Endothelial cell (in vitro differentiated cells): Measurements from ENCODE around the gene TMIGD2. TPM values are rescaled to one million over a fixed set of nuclear protein-coding genes. Genes with fewer than 3 reads are reported as not detected.
"Not testable (repeated sequence)": the region's sequence is repeated elsewhere in the genome, so short reads cannot be mapped to it uniquely, and the experiment has no call there.

ENCODE experiments used
- DNase-seq: peaks from one replicate; pipeline ENCODE4 v3.0.0; 2021; ENCODE audit warnings: low spot score
- H3K27ac Mint-ChIP-seq: one replicate; pipeline ENCODE4 v1.8.0; 2021; ENCODE audit warnings: mixed read lengths, inconsistent platforms; ENCODE audit not compliant: unreplicated experiment
- H3K27me3 Mint-ChIP-seq: one replicate; pipeline ENCODE4 v1.8.0; 2021; ENCODE audit warnings: mild to moderate bottlenecking, moderate library complexity, mixed read lengths, inconsistent platforms; ENCODE audit not compliant: unreplicated experiment
- H3K36me3 Mint-ChIP-seq: one replicate; pipeline ENCODE4 v1.8.0; 2021; ENCODE audit warnings: mild to moderate bottlenecking, low read depth, mixed read lengths, inconsistent platforms; ENCODE audit not compliant: unreplicated experiment
- H3K4me1 Mint-ChIP-seq: one replicate; pipeline ENCODE4 v1.8.0; 2021; ENCODE audit warnings: mild to moderate bottlenecking, mixed read lengths, inconsistent platforms; ENCODE audit not compliant: unreplicated experiment
- H3K4me3 Mint-ChIP-seq: one replicate; pipeline ENCODE4 v1.8.0; 2021; ENCODE audit warnings: mild to moderate bottlenecking, mixed read lengths, inconsistent platforms; ENCODE audit not compliant: unreplicated experiment
- H3K9me3 Mint-ChIP-seq: one replicate; pipeline ENCODE4 v1.8.0; 2021; ENCODE audit warnings: mixed read lengths, inconsistent platforms; ENCODE audit not compliant: unreplicated experiment
- CTCF ChIP-seq: fragments of 200-600 bp; sonication (generic); IDR thresholded peaks from one replicate; pipeline ENCODE4 v1.5.0; 2021; ENCODE audit warnings: antibody characterized with exemption; ENCODE audit not compliant: unreplicated experiment
- total RNA-seq: library from RNA; stranded (reverse); fragmentation: NEBNext Ultra II Directional; extraction: Animal tissue kit (Norgen Biotek cat#: 25700); gene quantifications from one replicate; pipeline ENCODE4 v1.2.1, GENCODE V29; 2021; ENCODE audit not compliant: unreplicated experiment

Gene TMIGD2
- total RNA-seq, 1 donor from 2014 or later, result not detected

GRCh38 chr19:4291184-4291732 is 10.9 kb downstream of the TMIGD2 start:
- Mint-ChIP-seq H3K27me3 (peaks cover 2% of the 10 kb centered on the region), H3K27ac (no peak overlapping the region), H3K4me3 (no peak overlapping the region), H3K4me1 (no peaks in the 10 kb centered on the region), H3K9me3 (no peaks in the 10 kb centered on the region), H3K36me3 (no peaks in the 10 kb centered on the region)
- no peak for DNase-seq
- no peak for TF ChIP-seq CTCF

- no peak for DNase-seq
- Mint-ChIP-seq H3K36me3 (no peaks in the 10 kb centered on the region), H3K27ac (no peak overlapping the region), H3K4me3 (no peak overlapping the region), H3K9me3 (no peaks in the 10 kb centered on the region), H3K4me1 (no peaks in the 10 kb centered on the region), H3K27me3 (peaks cover 2% of the 10 kb centered on the region)
- no peak for TF ChIP-seq CTCF
These were observed 14.0 kb downstream of the TMIGD2 start for GRCh38 chr19:4288091-4288777.

GRCh38 chr19:4286141-4286540 is 16.0 kb downstream of the TMIGD2 start:
- H3K36me3 Mint-ChIP-seq, H3K9me3 Mint-ChIP-seq, H3K27me3 Mint-ChIP-seq, H3K4me3 Mint-ChIP-seq, DNase-seq, H3K4me1 Mint-ChIP-seq, H3K27ac Mint-ChIP-seq: not testable (repeated sequence)

- Mint-ChIP-seq H3K4me3 (no peak overlapping the region), H3K27me3 (peaks cover 6% of the 10 kb centered on the region), H3K9me3 (no peaks in the 10 kb centered on the region), H3K27ac (no peak overlapping the region), H3K4me1 (no peaks in the 10 kb centered on the region), H3K36me3 (no peaks in the 10 kb centered on the region)
- DNase-seq, result no peak
- TF ChIP-seq CTCF, result no peak
These were observed 17.2 kb downstream of the TMIGD2 start for GRCh38 chr19:4284974-4285373.

GRCh38 chr19:4284176-4284958 is 17.8 kb downstream of the TMIGD2 start:
- H3K36me3 Mint-ChIP-seq, result no peaks in the 10 kb centered on the region
- H3K9me3 Mint-ChIP-seq, result no peaks in the 10 kb centered on the region
- H3K27ac Mint-ChIP-seq, result no peak overlapping the region
- no peak for TF ChIP-seq CTCF
- no peak overlapping the region for H3K4me3 Mint-ChIP-seq
- DNase-seq, result no peak
- H3K27me3 Mint-ChIP-seq, result peaks cover 9% of the 10 kb centered on the region
- no peaks in the 10 kb centered on the region for H3K4me1 Mint-ChIP-seq
